HG03469 (cell line): ENCODE measurements around the gene FBXO31.
"Not testable (repeated sequence)": the region's sequence is repeated elsewhere in the genome, so short reads cannot be mapped to it uniquely, and the experiment has no call there.

ENCODE experiments used
- ATAC-seq: cut with Tn5 transposase; IDR thresholded peaks from one replicate; pipeline ENCODE4 v1.9.1; 2021; ENCODE audit warnings: mild to moderate bottlenecking, moderate library complexity, moderate number of reproducible peaks; ENCODE audit not compliant: unreplicated experiment

The FBXO31 gene

DNA sequence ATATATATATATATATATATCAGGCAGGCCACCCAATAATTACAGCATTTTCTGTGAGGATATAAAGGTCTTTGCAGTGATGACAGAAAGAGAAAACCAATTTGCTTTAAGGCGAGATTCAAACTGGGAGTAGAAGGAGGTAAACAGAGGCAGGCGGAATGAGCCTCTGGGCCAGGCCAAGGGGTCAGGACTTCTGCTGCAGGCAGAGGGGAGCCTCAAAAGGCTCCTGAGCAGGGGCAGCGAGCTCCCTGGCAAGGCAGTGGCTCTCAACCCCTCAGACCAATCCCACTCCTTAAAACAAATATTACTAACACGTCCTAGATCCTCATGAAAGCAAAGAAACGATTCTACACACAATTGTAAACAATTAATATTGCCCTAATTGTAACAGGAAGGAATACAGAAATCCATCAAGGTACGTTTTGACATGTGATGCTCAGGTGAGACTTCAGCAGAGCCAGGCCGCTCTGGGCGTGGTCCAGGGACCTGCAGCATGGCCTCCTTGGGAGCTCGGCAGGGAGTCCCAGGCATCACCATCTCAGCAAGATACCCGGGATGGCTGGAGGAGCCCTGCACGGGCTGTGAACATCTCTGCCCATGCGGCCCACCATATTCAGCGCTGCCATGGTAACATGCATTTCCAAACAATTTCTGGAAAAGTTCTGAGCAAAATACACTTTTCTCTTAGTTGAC is 18.4 kb downstream of the FBXO31 start:
- ATAC-seq: no peak

DNA sequence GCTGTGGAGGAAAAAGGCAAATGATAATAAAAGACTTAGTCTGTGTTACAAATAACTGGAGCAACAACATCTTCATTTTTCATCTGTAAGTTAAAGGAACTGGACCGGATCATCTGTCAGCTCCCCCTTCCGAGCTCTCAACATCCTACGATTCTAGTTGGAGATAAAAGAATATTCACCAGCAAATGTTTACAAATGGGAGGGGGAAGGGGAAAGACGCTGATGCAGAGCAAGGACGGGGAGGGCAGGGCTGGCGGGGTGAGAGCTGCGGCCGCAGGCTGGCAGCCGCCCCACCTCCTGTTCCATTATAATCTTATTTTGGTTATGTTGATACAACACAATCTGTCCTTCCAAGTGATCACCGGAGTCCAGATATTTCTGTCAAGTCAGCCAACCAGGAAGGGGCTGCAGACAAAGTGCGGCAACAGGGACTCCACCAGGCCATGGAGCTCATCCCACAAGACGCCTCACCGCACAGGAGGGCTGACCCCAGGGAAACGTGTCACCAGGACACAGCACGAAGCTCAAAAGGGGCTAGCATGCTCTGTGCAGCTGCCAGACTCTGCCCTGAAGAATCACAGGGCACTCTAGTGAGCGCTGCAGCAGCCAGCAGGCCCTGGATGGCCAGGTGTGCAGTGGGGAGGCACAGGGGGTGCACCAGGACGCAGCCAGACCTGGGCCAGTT is 19.7 kb downstream of the FBXO31 start:
- no peak for ATAC-seq

DNA sequence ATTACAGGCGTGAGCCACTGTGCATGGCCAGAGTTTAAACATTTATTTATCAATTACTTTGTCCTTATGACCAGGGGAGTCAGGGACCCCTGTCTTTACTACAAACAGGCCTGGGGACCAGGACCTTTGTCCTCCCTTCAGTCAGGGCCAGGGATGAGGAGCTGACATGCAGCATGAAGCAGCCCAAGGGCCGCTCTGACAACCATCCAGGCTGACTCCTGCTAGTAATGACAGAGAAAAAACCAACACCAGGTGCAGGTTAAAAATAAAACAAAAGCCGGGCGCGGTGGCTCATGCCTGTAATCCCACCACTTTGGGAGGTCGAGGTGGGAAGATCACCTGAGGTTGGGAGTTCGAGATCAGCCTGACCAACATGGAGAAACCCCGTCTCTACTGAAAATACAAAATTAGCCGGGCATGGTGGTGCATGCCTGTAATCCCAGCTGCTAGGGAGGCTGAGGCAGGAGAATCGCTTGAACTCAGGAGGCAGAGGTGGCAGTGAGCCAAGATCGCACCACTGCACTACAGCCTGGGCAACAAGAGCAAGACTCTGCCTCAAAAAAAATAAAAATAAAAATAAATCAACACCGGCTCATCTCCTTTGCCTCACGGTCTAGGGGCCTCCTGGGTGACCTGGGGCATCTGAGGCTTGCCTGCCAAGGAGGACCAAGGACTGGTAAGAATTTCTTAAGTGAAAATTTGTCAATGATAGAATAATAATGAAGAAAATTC is 20.6 kb downstream of the FBXO31 start:
- ATAC-seq: not testable (repeated sequence)

DNA sequence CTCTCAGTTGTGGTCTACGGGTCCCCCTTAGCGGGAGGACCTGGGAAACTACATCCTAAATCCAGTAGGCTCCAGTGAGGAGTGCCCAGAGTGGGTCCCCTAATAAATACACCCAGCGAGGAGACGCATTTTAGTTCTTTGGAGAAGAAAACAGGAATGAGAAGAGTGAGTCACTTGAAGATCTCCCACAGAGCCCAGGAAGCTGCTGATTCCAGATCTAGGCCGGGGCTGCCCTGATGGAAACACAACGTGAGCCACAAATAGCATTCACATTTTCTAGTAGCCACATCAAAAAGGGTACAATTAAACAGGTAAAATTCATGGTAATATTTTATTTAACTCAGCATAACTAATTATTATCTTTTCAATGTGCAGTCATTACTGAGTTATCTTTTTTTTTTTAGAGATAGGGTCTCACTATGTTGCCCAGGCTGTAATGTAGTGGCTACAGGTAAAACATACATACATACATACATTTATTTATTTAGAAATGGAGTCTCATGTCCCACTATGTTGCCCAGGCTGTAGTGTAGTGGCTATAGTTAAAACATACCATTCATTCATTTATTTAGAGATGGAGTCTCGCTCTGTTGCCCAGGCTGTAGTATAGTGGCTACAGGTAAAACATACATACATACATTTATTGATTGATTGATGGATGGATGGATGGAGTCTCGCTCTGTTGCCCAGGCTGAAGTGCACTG is 21.5 kb downstream of the FBXO31 start:
- ATAC-seq: no peak

DNA sequence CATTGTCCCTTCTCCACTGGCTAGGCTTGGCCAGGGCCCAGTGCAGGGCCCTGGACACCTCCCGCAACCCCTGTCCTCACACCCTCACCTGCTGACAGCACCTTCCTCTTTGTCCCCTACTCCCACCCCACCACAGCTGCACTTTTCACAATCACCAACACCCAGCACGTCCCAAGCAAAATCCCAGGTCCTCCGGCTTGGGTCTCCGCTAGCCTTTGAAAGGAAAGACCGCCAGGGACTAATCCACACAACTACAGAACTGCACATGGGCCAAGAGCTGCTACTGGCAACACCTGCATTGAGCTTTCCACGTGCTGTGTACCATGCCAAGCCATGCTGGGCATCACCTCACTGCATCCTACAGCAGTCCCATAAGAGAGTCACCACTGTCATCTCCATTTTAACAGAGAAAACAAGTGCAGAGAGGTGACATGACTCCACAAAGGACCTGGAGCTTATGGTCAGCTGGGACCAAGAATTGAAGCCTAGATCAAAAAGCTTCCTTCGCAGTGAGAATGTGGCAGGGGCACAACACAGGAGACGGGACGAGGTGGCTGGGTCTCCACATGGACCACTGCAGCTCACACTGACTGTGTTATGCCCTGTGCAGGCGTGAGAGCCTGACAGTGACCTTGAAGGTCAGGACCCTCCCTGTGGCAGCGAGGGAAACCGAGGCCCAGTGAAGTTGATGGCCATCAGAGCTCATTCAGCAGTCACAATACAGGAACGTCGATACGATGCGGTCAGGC is 22.5 kb downstream of the FBXO31 start:
- ATAC-seq: no peak

DNA sequence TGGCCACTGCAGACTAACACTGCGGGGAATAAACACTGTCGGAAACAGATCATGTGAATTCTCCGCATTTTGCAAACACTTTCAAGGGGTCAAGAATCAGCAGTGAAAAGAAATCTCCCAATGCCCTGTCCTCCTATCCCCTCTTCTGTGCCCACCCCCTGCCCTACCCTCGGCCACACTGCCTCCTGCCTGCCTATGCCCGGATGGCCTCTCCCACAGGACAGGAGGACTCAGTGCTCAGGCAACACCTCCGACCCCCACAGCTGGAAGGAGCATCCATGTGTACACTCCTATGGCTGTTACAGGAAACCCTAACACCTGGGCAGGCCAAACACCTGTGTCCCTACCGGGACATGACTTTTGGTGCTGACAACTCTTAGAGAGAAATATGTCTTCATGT is 24.5 kb downstream of the FBXO31 start:
- no peak for ATAC-seq

DNA sequence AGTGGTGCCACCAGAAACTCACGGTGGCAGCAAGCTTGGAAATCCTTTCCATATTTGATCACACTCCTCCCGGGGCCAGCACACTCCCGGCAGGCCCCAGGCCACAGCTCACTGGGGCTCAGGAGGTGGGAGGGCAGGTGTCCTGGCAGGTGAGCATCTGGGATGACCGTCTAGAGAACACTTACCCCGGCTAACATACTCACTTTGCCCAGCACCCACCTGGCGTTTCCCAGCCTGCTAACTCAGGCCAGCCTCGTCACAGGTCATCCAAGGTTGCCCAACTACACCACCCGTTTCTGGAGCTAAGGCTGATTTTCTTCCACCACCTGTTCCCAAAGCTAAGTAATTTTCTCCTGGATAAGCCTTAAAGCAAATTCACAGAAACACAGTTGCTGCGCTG is 24.9 kb downstream of the FBXO31 start:
- ATAC-seq: no peak

DNA sequence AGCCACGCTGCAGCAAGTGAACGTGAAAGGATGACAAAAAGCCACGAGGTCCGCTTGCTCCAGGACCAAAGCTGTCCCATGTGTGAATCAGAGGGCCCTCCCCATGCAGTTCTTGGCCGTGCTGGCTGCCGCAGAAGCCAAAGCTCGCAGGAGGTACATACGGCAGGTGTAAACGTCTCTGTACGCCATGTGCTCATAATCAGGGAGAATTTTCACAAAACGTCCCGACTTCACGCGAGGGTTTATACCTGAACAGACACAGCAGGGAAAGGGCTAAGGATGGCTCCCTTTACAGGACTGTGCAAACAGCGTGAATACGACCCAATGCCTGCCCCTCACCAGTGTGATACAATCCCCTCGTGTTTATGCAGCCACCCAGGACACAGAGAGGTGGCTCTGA is 25.3 kb downstream of the FBXO31 start:
- ATAC-seq: no peak

DNA sequence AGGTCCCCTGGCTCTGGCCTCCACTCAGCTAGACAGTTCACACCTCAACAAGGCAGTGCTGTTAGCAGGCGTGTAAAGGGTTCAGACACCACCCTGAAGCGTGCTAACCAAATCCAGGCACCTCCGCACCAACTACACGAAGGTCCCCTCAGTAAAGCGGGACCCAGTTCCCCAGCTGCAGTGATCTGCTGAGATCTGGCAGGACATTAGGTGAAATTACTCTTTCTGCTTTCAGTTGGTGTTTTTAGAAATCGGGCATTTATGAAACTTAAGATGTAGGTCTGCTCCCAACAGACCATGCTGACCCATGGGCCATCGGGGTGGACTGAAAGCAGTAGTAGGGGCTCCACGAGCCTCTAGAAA is 27.1 kb downstream of the FBXO31 start:
- no peak for ATAC-seq

DNA sequence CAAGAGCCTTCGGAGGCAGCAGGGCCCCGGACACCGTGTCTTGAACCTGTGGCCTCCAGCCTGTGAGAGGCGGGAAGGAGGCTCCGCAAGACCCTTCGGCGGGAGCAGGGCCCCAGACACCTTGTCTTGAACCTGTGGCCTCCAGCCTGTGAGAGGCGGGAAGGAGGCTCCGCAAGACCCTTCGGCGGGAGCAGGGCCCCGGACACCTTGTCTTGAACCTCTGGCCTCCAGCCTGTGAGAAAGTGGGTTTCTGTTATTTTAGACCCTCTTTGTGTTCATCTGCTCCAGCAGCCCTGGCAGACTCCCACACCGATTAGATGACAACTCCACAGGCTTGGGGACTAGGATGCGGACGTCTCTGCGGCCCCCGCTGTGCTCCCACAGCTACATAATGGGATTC is 30.0 kb downstream of the FBXO31 start:
- ATAC-seq: no peak

DNA sequence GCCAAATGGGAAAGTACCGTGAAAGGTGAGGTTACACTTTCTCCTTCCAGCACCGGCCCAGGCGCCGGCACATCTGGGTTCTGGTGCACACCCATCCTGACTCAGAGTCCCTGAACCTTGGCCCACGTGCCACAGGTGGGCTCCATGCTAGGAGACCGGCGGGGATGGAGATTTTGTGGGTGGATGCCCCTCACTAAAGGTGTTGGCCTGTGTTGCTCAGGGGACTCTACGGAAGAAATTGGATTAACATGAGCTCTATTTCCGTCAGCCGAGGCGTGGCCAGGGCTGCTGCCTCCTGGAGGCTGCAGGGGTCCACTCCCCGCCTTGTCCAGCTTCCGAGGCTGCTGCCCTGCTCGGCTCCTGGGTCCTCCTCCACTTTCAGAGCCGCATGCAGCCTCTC is 30.8 kb downstream of the FBXO31 start:
- no peak for ATAC-seq

DNA sequence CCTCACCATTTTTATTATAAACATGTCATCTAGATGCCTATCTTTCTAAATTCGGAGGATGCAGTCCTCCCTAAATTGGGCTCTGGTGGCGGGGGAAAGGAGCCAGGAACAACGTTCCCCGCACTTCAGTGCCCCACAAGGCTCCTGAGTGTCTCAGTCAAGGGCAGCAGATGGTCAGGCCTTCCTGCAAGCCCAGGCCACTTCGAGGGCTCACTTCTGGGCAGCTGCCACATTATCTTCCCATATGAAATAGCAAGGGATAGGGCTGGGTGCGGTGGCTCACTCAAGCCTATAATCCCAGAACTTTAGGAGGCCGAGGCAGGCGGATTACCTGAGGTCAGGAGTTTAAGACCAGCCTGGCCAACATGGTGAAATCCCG is 32.3 kb downstream of the FBXO31 start:
- no peak for ATAC-seq

DNA sequence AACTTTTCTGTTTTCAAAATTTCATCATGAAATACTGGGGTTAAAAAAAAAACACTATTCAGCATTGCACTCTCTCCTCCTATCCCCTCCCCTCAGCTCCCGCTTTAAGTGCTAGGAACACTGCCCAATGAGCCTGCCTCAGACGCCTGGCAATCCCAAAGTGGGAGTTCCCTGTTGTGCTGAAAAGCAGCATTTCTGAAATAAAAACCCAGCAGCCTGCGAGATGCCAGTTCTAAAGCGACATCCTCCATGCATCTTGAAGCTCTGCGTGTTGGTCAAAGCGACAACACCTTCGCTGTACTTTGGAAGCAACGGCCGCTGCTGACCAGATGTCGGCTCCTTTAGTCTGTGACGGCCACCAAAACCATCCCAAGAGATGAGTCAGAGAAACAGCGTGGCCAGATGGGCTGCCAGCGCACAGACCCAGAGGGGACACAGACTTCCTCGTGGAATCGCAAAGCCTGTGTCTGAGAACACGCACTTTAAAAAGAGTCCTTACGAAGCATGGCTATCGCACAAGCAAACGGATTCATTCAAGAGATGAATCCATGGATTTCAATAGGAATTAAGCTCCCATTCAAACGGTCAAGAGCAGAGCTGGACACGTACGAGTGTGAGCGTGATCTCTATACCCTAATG is 32.8 kb downstream of the FBXO31 start:
- ATAC-seq: no peak

DNA sequence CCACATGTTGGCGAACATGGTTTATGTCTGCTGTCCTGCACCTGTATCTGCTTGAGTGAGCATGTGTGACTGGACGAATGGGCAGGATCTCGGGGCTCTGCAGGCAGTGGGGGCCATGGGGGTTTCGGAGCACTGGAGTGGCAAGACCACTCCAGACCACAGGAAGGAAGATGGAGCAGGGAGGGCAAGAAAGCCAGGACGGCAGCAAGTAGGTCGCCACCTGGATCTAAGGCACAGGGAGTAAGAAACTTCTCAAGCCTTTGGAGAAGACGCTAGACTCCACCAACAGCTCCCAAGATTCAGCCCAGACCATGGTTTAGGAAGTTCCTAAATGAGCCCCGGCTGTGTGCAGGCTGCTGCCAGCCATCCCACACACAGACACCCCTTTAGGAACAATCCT is 33.5 kb downstream of the FBXO31 start:
- no peak for ATAC-seq

DNA sequence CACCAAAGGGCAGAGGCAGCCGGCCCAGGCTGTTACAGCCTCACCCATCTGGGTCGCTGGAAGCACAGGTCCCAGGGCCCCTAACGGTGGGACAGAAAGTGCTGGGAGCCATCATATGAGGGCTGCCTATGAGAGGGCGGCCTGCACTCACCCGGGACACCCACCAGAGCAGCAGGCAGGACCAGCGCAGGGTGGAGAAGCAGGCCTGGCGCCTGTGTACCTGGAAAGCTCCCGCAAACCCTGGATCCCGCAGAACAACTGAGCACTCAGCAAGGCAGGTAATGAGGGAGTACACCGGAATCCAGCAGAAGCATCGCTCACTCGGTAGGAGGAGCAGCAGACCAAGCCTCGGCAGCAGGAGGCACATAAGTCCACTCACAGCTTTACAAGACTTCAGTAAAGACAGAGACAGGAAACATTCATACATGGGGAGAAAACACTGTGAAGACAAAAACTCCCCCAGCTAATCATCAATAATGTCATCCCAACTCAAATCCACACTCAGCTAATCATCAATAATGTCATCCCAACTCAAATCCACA is 34.9 kb downstream of the FBXO31 start:
- ATAC-seq: no peak

DNA sequence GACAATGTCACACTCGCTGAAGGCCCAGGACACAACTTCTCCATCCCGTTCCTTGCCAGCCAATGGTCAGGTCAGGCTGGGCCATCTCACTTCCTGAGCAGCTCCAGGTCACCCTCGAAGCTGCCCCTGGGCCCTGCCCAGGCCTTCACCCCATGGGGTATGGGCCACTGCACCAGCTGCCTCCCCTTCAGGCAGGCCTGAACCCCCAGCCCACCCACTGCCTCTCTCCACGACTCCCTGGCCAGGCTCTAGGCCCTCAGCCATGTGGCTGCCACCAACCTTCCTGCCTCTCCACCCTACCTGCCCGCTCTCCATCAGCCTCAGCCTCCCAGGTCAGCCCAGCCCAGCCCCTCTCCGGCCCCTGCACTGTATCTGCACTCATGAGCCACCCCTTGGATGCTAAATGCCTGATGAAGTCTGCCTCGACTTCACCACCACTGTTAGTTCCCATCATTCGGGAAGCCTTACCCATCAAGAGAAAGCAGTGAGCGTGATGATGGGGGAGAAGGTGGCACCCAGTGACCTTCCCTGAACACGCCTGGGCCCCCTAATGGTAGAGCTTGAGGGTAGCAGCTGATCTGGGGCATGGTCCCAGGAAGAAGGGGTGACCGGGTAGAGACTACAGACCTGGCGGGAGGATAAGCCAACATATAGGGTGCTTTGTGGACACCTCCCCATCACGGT is 35.5 kb downstream of the FBXO31 start:
- no peak for ATAC-seq

DNA sequence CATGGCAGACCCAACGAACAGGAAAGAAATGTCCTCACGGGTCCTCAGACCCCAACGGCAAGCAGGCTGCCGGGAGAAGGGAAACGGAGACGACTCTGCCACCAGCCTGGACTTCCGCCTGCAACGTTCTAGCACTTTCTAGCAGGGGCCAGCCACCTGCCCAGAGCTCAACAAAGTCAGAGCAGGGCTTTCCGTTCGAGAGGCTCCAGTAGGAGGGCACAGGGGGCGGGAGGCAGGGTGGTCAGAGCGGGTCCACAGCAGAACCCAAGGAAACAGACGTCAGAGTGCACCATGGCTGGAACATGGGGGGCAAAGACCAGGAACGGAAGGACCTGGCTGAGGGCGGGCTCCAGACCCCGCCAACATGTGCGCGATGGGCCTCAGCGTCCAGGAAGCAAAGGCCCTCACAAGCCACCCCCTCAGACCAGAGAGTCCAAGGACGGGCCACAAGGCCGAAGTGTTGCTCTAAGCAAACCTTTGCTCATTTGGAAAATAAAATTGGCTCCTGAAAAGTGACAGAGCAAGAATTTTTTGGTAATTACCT is 37.0 kb downstream of the FBXO31 start:
- ATAC-seq: no peak

DNA sequence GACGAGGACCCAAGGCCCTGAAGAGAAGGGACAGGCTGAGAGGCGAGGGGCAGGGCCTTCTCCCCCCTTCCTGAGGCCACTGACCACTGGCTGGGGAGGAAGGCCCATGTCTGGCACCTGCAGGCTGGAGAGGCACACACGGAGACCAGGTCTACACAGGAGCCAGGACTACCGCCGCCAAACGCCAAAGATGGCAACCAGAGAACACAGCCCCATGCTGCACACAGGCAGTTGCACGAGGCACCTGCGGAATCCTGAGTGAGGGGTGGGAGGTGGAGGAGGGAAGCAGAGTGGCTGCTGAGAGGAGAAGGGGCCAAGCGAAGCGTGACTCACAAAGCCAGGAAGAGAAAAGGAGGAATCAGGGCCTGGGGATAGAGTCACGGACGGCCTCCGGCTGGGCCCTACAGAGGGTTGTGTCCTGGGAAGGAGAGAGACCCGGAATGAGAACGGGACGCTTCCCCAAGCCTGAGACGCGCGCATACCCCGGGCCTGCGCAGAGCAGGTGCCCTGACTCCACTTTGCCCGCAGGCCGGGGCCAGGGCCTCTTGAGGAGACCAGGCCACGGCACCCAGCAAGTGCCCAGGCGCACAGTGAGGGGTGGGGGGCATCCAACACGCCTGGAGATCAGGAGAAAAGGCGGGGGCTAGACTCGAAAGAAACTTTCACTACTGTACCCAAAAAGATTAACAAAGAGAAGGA is 37.7 kb downstream of the FBXO31 start:
- no peak for ATAC-seq
